H9 (cell line): ENCODE data around the gene SLC22A5. TPM values are rescaled to one million over a fixed set of nuclear protein-coding genes. Genes with fewer than 3 reads are reported as not detected.

Source experiments
- DNase-seq: peaks from one replicate; pipeline ENCODE4 v3.0.0-alpha.2; 2017
- H2AFZ ChIP-seq: one replicate; pipeline ENCODE4 v1.6.1; 2013; ENCODE audit warnings: mild to moderate bottlenecking, low read length, control low read depth, moderate library complexity
- H2AK5ac ChIP-seq: 2 replicates; pipeline ENCODE4 v1.6.1; 2013; ENCODE audit warnings: low read length, control low read depth, mixed read lengths; ENCODE audit not compliant: insufficient read length
- H2BK120ac ChIP-seq: one replicate; pipeline ENCODE4 v1.6.1; 2013; ENCODE audit warnings: low read depth, mild to moderate bottlenecking, low read length, control low read depth, inconsistent platforms; ENCODE audit not compliant: poor library complexity, severe bottlenecking
- H2BK12ac ChIP-seq: 2 replicates; pipeline ENCODE4 v1.6.1; 2013; ENCODE audit warnings: low read length, control low read depth, mixed read lengths, low read depth; ENCODE audit not compliant: insufficient read length
- H2BK15ac ChIP-seq: 2 replicates; pipeline ENCODE4 v1.6.1; 2013; ENCODE audit warnings: low read depth, low read length, control low read depth
- H2BK20ac ChIP-seq: one replicate; pipeline ENCODE4 v1.6.1; 2013; ENCODE audit warnings: low read depth, mild to moderate bottlenecking, low read length, control low read depth, inconsistent platforms; ENCODE audit not compliant: poor library complexity, severe bottlenecking
- H2BK5ac ChIP-seq: 2 replicates; pipeline ENCODE4 v1.6.1; 2013; ENCODE audit warnings: low read length, control low read depth, mixed read lengths; ENCODE audit not compliant: insufficient read length
- H3K14ac ChIP-seq: 2 replicates; pipeline ENCODE4 v1.6.1; 2013; ENCODE audit warnings: low read length, control low read depth; ENCODE audit not compliant: insufficient read depth
- H3K18ac ChIP-seq: 2 replicates; pipeline ENCODE4 v1.6.1; 2013; ENCODE audit warnings: low read depth, mild to moderate bottlenecking, mixed read lengths, low read length, control low read depth; ENCODE audit not compliant: insufficient read length
- H3K23ac ChIP-seq: 2 replicates; pipeline ENCODE4 v1.6.1; 2013; ENCODE audit warnings: low read length, control low read depth, mixed read lengths, low read depth; ENCODE audit not compliant: insufficient read length
- H3K23me2 ChIP-seq: 2 replicates; pipeline ENCODE4 v1.6.1; 2013; ENCODE audit warnings: low read depth, mild to moderate bottlenecking, mixed read lengths, low read length, control low read depth; ENCODE audit not compliant: insufficient read length, poor library complexity, severe bottlenecking
- H3K27ac ChIP-seq: 2 replicates; pipeline ENCODE4 v1.5.1; 2013; ENCODE audit warnings: low read length, control low read depth, mixed read lengths, low read depth; ENCODE audit not compliant: insufficient read length
- H3K27me3 ChIP-seq: 2 replicates; pipeline ENCODE4 v1.6.1; 2013; ENCODE audit warnings: low read length, control low read depth, inconsistent platforms; ENCODE audit not compliant: insufficient read depth
- H3K4ac ChIP-seq: 2 replicates; pipeline ENCODE4 v1.6.1; 2013; ENCODE audit warnings: low read depth, mild to moderate bottlenecking, control low read depth, inconsistent platforms, low read length, moderate library complexity
- H3K4me1 ChIP-seq: 2 replicates; pipeline ENCODE4 v1.6.1; 2013; ENCODE audit warnings: low read length, control low read depth, inconsistent platforms; ENCODE audit not compliant: insufficient read depth
- H3K4me2 ChIP-seq: 2 replicates; pipeline ENCODE4 v1.6.1; 2013; ENCODE audit warnings: low read length, control low read depth, mixed read lengths; ENCODE audit not compliant: insufficient read length, insufficient read depth
- H3K56ac ChIP-seq: 2 replicates; pipeline ENCODE4 v1.6.1; 2013; ENCODE audit warnings: low read depth, mild to moderate bottlenecking, mixed read lengths, low read length, control low read depth; ENCODE audit not compliant: insufficient read length
- H3K79me1 ChIP-seq: 2 replicates; pipeline ENCODE4 v1.6.1; 2013; ENCODE audit warnings: low read depth, mild to moderate bottlenecking, moderate library complexity, low read length, control low read depth, inconsistent platforms; ENCODE audit not compliant: insufficient read depth, poor library complexity, severe bottlenecking
- H3K79me2 ChIP-seq: 2 replicates; pipeline ENCODE4 v1.6.1; 2013; ENCODE audit warnings: low read length, control low read depth, inconsistent platforms; ENCODE audit not compliant: insufficient read depth
- H3K9ac ChIP-seq: 2 replicates; pipeline ENCODE4 v1.6.1; 2013; ENCODE audit warnings: low read length, control low read depth, mixed read lengths; ENCODE audit not compliant: insufficient read length; ENCODE audit errors: extremely low read depth
- H3K9me3 ChIP-seq: one replicate; pipeline ENCODE4 v1.6.1; 2013; ENCODE audit warnings: low read depth, low read length, inconsistent platforms; ENCODE audit not compliant: control insufficient read depth
- H3T11ph ChIP-seq: one replicate; pipeline ENCODE4 v1.6.1; 2013; ENCODE audit warnings: mild to moderate bottlenecking, low read length, control low read depth, inconsistent platforms
- H4K20me1 ChIP-seq: one replicate; pipeline ENCODE4 v1.6.1; 2013; ENCODE audit not compliant: control insufficient read depth, insufficient read length, insufficient read depth
- H4K5ac ChIP-seq: 2 replicates; pipeline ENCODE4 v1.6.1; 2013; ENCODE audit warnings: low read depth, mild to moderate bottlenecking, mixed read lengths, low read length, control low read depth; ENCODE audit not compliant: insufficient read length
- H4K8ac ChIP-seq: replicated peaks from 2 replicates; pipeline ENCODE4 v1.6.1; 2013; ENCODE audit warnings: low read length, control low read depth, mixed read lengths, low read depth; ENCODE audit not compliant: insufficient read length
- H4K91ac ChIP-seq: 2 replicates; pipeline ENCODE4 v1.6.1; 2013; ENCODE audit warnings: low read depth, mild to moderate bottlenecking, moderate library complexity, mixed read lengths, low read length, control low read depth; ENCODE audit not compliant: insufficient read length
- H3K27ac Mint-ChIP-seq, 3 experiments: 2 replicates in 2 of 3; 3 replicates in 1 of 3; pipeline ENCODE4 v1.8.0; 2020 to 2021; ENCODE audit warnings: mixed read lengths in 3 of 3, mild to moderate bottlenecking in 1 of 3, moderate library complexity in 1 of 3
- H3K27me3 Mint-ChIP-seq: 2 replicates; pipeline ENCODE4 v1.8.0; 2021; ENCODE audit warnings: low read depth, mild to moderate bottlenecking, moderate library complexity, mixed read lengths
- H3K36me3 Mint-ChIP-seq, 3 experiments: 2 replicates in 2 of 3; 3 replicates in 1 of 3; pipeline ENCODE4 v1.8.0; 2020 to 2021; ENCODE audit warnings: low read depth in 3 of 3, mixed read lengths in 3 of 3; ENCODE audit not compliant: insufficient read depth in 1 of 3
- H3K4me1 Mint-ChIP-seq, 2 experiments: 2 replicates each; pipeline ENCODE4 v1.8.0; 2020; ENCODE audit warnings: mixed read lengths in 2 of 2
- H3K4me3 Mint-ChIP-seq, 2 experiments: 2 replicates in 1 of 2; 3 replicates in 1 of 2; pipeline ENCODE4 v1.8.0; 2020 to 2021; ENCODE audit warnings: mild to moderate bottlenecking in 2 of 2, mixed read lengths in 2 of 2, moderate library complexity in 1 of 2
- H3K9me3 Mint-ChIP-seq, 2 experiments: 2 replicates in 1 of 2; 3 replicates in 1 of 2; pipeline ENCODE4 v1.8.0; 2020; ENCODE audit warnings: mild to moderate bottlenecking in 2 of 2, mixed read lengths in 2 of 2, moderate library complexity in 1 of 2
- CTCF ChIP-seq: fragments of 200-600 bp; sonication (generic); conservative IDR thresholded peaks from 3 replicates; pipeline ENCODE4 v1.8.0; 2021; ENCODE audit warnings: antibody characterized with exemption, mild to moderate bottlenecking
- WGBS: extraction: QIAGEN DNeasy Blood & Tissue Kit; methylation state at CpG from one replicate; pipeline ENCODE4 v1.1.7; 2013; ENCODE audit warnings: missing lambda C conversion rate, low lambda C conversion rate, mixed read lengths; ENCODE audit not compliant: insufficient read length; ENCODE audit errors: extremely low coverage; 5-methylcytosine and 5-hydroxymethylcytosine counted together
- total RNA-seq: library from RNA; stranded (reverse); gene quantifications from 2 replicates; pipeline ENCODE4 v1.2.1, GENCODE V29; 2021

The SLC22A5 gene
- total RNA-seq, 1 experiment from 2014 or later: 3.4 TPM

- H3K4me1 Mint-ChIP-seq: peaks cover 8 to 11% of the 10 kb centered on the region in 2 experiments
These were observed 21.7 kb downstream of the SLC22A5 start for GRCh38 chr5:132391247-132391646.

More at GRCh38 chr5:132391247-132391646, 21.7 kb downstream of the SLC22A5 start:
- H3K79me1 ChIP-seq: no peaks in the 10 kb centered on the region
- no peaks in the 10 kb centered on the region for H3K4me1 ChIP-seq
- Mint-ChIP-seq H3K27me3 (no peaks in the 10 kb centered on the region), H3K27ac (no peak overlapping the region), H3K36me3 (peaks cover 0 to 2% (median 0%) of the 10 kb centered on the region in 3 experiments; a peak in 2 of 7 replicates), H3K4me3 (no peak overlapping the region), H3K9me3 (no peaks in the 10 kb centered on the region)
- no peak overlapping the region for H2BK120ac ChIP-seq
- H4K8ac ChIP-seq: no peak overlapping the region
- H2AFZ ChIP-seq: no peak overlapping the region
- no peak overlapping the region for H3K23ac ChIP-seq
- no peak overlapping the region for H3K4me2 ChIP-seq
- TF ChIP-seq CTCF: no peak
- H3K14ac ChIP-seq: no peak overlapping the region
- H2BK20ac ChIP-seq: no peak overlapping the region
- H3K9me3 ChIP-seq: no peaks in the 10 kb centered on the region
- H3K18ac ChIP-seq: no peak overlapping the region
- DNase-seq: no peak
- no peaks in the 10 kb centered on the region for H4K20me1 ChIP-seq
- no peak overlapping the region for H3K4ac ChIP-seq
- H2BK5ac ChIP-seq: no peak overlapping the region
- H3T11ph ChIP-seq: no peak overlapping the region
- no peak overlapping the region for H4K91ac ChIP-seq
- no peak overlapping the region for H2BK12ac ChIP-seq
- no peaks in the 10 kb centered on the region for H3K23me2 ChIP-seq
- no peak overlapping the region for H3K56ac ChIP-seq
- no peak overlapping the region for H3K27ac ChIP-seq
- H4K5ac ChIP-seq: no peak overlapping the region
- H2AK5ac ChIP-seq: no peak overlapping the region
- no CpG with 5 or more reads among the region's 5 CpGs for WGBS
- no peaks in the 10 kb centered on the region for H3K79me2 ChIP-seq
- H2BK15ac ChIP-seq: no peak overlapping the region
- H3K9ac ChIP-seq: no peak overlapping the region
- no peaks in the 10 kb centered on the region for H3K27me3 ChIP-seq
